Mucosa of descending colon (tissue), 3 donors: ENCODE data around the gene MAP2. TPM values are rescaled to one million over a fixed set of nuclear protein-coding genes. Genes with fewer than 3 reads are reported as not detected.
"Not testable (repeated sequence)": the region's sequence is repeated elsewhere in the genome, so short reads cannot be mapped to it uniquely, and the experiment has no call there.

Source experiments
- ATAC-seq: fragments of 200-7000 bp; cut with Tn5 transposase; one replicate; pipeline ENCODE4 v1.9.1; 2020; ENCODE audit warnings: mild to moderate bottlenecking, moderate library complexity
- DNase-seq, 3 donors: peaks; one replicate each; pipeline ENCODE4 v3.0.0-alpha.2; 2020
- H3K36me3 ChIP-seq: fragments of 200-600 bp; one replicate; pipeline ENCODE4 v1.8.0; 2021; ENCODE audit warnings: low read depth, mild to moderate bottlenecking
- H3K4me1 ChIP-seq: fragments of 200-600 bp; one replicate; pipeline ENCODE4 v1.8.0; 2021; ENCODE audit warnings: low read depth, mild to moderate bottlenecking
- H3K4me3 ChIP-seq: fragments of 200-600 bp; one replicate; pipeline ENCODE4 v1.8.0; 2021; ENCODE audit warnings: mild to moderate bottlenecking
- H3K9me3 ChIP-seq: fragments of 200-600 bp; one replicate; pipeline ENCODE4 v1.8.0; 2021; ENCODE audit warnings: mild to moderate bottlenecking
- intact Hi-C, 2 donors: fragments of 100-400 bp; cut with DNase I in 1 of 2; cut with micrococcal nuclease in 1 of 2; formaldehyde crosslinking; loops; one replicate each; pipeline versions ENCODE4 v1.11.0 to v1.11.1; 2022; cut with DNase I, micrococcal nuclease
- total RNA-seq, 3 donors: library from RNA; stranded (reverse); fragmentation: NEBNext Ultra II Directional in 2 of 3; extraction: Animal tissue kit (Norgen Biotek cat#: 25700) in 2 of 3; gene quantifications; one replicate each; pipeline versions ENCODE4 v1.2.1 to v1.2.4, GENCODE V29; 2021 to 2023
- TF ChIP-seq, protein P1 (sequence below): fragments of 200-600 bp; IDR thresholded peaks from one replicate; pipeline ENCODE4 v1.8.0; 2022; ENCODE audit warnings: antibody characterized with exemption, mild to moderate bottlenecking
- donor health status: DM: no; HTN: no; CAD: no; lungs with moderate emphysema.
- donor health status: DM: no; HTN: no; CAD: no.
- donor health status: DM: no; HTN: yes; CAD: no.

Gene MAP2
- total RNA-seq, 3 donors from 2014 or later: 2.3 to 8.4 (median 2.5) TPM

DNA sequence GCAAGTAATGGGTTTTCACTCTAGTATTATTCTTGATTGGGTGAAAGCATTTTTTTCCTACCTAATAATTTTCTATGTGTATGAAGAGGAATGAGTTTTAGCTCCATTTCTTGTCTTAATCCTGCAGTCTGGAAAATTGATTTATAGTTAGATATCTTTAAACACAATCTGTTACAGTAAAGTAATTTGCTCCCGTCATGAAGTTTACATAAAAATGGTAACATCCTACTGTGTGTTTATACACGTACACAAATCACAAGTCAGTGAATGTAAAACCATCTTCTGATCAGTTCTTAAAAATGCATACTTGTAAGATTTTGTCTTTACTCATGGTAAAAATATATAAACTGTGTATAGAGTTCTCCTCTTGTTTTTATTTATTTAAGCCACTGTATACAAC, 51.1 kb downstream of the MAP2 start:
- intact Hi-C loops: no loop called here
- DNase-seq: no peak
- TF ChIP-seq, protein P1, sequence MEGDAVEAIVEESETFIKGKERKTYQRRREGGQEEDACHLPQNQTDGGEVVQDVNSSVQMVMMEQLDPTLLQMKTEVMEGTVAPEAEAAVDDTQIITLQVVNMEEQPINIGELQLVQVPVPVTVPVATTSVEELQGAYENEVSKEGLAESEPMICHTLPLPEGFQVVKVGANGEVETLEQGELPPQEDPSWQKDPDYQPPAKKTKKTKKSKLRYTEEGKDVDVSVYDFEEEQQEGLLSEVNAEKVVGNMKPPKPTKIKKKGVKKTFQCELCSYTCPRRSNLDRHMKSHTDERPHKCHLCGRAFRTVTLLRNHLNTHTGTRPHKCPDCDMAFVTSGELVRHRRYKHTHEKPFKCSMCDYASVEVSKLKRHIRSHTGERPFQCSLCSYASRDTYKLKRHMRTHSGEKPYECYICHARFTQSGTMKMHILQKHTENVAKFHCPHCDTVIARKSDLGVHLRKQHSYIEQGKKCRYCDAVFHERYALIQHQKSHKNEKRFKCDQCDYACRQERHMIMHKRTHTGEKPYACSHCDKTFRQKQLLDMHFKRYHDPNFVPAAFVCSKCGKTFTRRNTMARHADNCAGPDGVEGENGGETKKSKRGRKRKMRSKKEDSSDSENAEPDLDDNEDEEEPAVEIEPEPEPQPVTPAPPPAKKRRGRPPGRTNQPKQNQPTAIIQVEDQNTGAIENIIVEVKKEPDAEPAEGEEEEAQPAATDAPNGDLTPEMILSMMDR: no peak
- H3K9me3 ChIP-seq: no peaks in the 10 kb centered on the region
- no peaks in the 10 kb centered on the region for H3K4me1 ChIP-seq
- no peaks in the 10 kb centered on the region for H3K36me3 ChIP-seq
- no peak overlapping the region for H3K4me3 ChIP-seq
- no peak for ATAC-seq

- TF ChIP-seq, protein P1: no peak
- ATAC-seq (no peak), DNase-seq (no peak)
- Histone ChIP-seq H3K9me3 (no peaks in the 10 kb centered on the region), H3K36me3 (no peaks in the 10 kb centered on the region), H3K4me3 (no peak overlapping the region), H3K4me1 (no peaks in the 10 kb centered on the region)
- intact Hi-C loops: no loop called here
Measured at GRCh38 chr2:209476367-209477208, 52.7 kb downstream of the MAP2 start.

GRCh38 chr2:209492296-209492695, 68.4 kb downstream of the MAP2 start:
- H3K4me1 ChIP-seq, DNase-seq, ATAC-seq, intact Hi-C loops, H3K36me3 ChIP-seq, H3K4me3 ChIP-seq, H3K9me3 ChIP-seq: not testable (repeated sequence)

DNA sequence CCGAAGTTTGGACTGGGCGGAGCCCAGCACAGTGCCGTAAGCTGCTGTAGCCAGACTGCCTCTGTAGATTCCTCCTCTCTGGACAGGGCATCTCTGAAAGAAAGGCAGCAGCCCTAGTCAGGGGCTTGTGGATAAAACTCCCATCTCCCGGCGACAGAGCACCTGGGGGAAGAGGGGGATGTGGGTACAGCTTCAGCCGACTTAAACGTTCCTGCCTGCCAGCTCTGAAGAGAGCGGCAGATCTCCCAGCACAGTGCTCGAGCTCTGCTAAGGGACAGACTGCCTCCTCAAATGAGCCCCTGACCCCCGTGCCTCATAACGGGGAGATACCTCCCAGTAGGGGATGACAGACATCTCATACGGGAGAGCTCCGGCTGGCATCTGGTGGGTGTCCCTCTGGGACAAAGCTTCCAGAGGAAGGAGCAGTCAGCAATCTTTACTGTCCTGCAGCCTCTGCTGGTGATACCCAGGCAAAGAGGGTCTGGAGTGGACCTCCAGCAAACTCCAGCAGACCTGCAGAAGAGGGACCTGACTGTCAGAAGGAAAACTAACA, 71.3 kb downstream of the MAP2 start:
- intact Hi-C loops, H3K36me3 ChIP-seq: not testable (repeated sequence)

DNA sequence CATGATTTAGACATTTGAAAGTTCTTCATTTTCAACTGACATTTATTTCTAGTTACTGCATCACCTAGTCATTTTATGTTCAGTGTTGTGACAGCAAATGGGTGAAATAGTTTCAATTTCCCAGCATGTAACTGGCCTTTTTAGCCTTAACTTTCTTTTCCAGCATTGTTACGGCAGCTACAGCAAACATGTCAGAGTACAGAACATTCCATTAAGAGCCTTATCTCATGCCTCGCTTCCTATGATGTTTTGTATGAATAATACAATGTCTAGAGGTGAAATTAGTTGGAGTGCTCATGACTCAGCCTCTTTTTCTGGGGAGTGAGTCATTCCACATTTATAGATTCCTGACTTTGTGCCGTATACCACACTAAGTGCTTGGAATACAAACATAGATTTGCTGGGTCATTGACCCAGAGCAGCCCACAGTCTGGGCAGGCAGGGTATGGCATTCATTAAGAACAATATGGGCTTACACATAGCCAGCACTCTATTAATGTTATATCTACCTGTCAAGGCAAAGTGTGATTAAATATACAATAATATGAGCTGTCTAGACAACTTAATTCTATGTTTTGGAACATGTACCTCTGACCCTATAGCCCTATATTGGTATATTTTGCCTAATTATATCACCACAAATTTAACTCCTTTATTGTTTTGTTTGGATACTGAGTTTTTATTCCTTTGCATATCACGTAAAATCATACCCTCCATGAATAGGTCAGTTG, 72.2 kb downstream of the MAP2 start:
- intact Hi-C loops: no loop called here
- TF ChIP-seq, protein P1: no peak
- Histone ChIP-seq H3K4me3 (no peak overlapping the region), H3K4me1 (no peaks in the 10 kb centered on the region), H3K9me3 (peaks cover 2% of the 10 kb centered on the region), H3K36me3 (no peaks in the 10 kb centered on the region)
- DNase-seq (no peak), ATAC-seq (peak; percentile 43)

More for the DNA sequence above, 71.3 kb downstream of the MAP2 start:
- H3K4me1 ChIP-seq, ATAC-seq, DNase-seq, H3K4me3 ChIP-seq, H3K9me3 ChIP-seq: not testable (repeated sequence)

DNA sequence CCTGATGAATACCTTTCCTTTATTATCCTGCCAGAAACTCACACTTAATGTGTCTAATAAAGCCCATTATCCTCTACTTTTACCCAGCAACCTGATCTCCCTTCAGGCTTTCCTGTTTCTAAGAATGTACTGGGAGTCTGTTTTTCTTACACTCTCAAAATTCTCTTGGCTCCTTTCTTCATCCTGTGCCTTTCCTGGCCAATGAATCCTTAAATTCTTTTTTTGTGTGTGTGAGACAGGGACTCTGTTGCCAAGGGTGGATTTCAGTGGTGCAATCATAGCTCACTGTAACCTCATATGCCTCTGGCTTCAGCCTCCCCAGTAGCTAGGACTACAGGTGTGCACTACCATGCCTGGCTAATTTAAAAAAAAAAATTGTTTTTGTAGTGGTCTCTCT, 72.7 kb downstream of the MAP2 start:
- intact Hi-C loops: no loop called here
- H3K4me1 ChIP-seq: no peaks in the 10 kb centered on the region
- TF ChIP-seq, protein P1: no peak
- no peak for DNase-seq
- H3K4me3 ChIP-seq: no peak overlapping the region
- no peaks in the 10 kb centered on the region for H3K36me3 ChIP-seq
- ATAC-seq: no peak
- peaks cover 2% of the 10 kb centered on the region for H3K9me3 ChIP-seq
